GM12892 (cell line): ENCODE measurements around the gene EIF4A3.
A peak's percentile ranks its signal among the peaks of the same experiment; 100 is the strongest.

Experiments
- DNase-seq: peaks from one replicate; pipeline ENCODE4 v3.0.0; 2011; ENCODE audit not compliant: insufficient read length
- FAIRE-seq: peaks from 2 replicates; lab custom pipeline; 2011; peaks lifted over from hg19 to GRCh38; lab: Jason Lieb, UNC
- POLR2A ChIP-seq: IDR thresholded peaks from 2 replicates; pipeline ENCODE4 v1.6.1; 2011; ENCODE audit warnings: low read depth, low read length, control low read depth
- POLR2AphosphoS5 ChIP-seq: IDR thresholded peaks from 2 replicates; pipeline ENCODE4 v1.6.1; 2011; ENCODE audit warnings: low read depth, low read length, control low read depth
- TAF1 ChIP-seq: IDR thresholded peaks from 2 replicates; pipeline ENCODE4 v1.6.1; 2011; ENCODE audit warnings: low read depth, mild to moderate bottlenecking, control low read depth, low read length, borderline replicate concordance

Gene EIF4A3

GRCh38 chr17:80152081-80152702 is 5.3 kb upstream of the EIF4A3 start:
- DNase-seq (no peak), FAIRE-seq (no peak)
- TF ChIP-seq TAF1 (no peak), POLR2A (no peak), POLR2AphosphoS5 (no peak)

DNA sequence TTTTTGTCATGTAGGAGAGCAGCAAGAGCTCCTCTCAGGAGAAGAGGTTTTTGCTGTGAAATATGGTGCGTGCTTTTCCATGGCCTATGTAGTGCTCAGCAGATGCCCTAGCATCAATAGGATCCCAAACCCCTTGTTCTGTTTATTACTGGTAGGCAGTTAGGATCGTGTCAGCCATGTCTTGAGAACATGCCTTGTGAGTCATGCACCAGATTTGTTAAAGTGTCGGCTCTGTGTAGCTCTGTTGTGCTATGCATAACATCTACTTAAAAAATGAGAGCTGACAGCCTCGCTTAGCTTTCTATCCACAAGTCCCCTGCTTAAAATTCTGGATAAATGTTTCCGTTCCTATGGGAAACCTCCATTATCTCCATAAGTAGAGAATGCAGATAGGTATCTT is 4.4 kb upstream of the EIF4A3 start:
- DNase-seq (no peak), FAIRE-seq (no peak)
- TF ChIP-seq TAF1: no peak
- no peak for TF ChIP-seq POLR2AphosphoS5
- TF ChIP-seq POLR2A: no peak

DNA sequence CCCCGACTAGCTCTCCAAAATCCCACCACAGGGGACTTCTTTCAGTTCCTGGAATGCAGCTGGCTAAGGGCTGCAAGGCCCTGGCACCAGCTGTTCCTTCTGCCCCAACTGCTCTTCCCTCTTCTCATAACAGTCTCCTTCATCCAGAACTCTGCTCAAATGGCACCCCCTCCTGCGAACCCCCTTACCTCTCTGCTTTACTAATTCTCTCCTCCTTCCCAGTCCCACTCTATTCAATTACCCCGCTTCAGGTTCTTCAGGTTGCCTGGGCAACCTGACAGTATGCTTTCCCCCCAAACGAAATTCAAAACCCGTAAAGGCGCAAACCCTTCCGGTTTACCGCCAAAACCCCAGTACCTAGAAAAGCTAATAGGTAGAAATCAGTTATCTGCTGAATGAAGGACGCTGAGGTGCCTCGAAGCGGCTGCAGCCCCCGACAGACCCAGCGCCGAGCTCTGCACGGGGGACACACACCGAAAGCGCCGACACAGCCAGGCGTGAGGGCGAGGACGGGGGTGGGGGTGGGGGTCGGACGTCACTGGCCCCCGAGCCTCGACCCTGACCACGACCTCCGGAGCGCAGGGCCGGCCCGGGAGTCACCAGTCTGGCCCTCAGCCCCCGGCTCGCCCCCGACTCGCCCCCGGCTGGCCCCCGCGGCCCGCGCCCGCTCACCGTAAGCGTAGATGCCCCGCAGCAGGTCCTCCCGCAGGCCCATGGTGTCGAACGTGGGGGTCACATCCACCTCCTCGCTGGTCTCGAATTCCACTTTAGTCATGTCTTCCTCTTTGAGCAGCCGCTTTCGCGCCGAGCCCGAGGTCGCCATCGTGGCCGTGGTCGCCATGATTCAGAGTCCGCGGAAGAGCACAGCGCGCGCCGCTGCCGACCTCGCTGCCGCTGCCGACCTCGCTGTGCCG is 550 bp downstream of the EIF4A3 start:
- TF ChIP-seq POLR2A (no peak), TAF1 (peak; percentile 43; the same call in 1 of the 2 replicates)
- FAIRE-seq (no peak), DNase-seq (no peak)

GRCh38 chr17:80145076-80146075 is 1.6 kb downstream of the EIF4A3 start:
- FAIRE-seq (peak; percentile 21), DNase-seq (no peak)
- no peak for TF ChIP-seq POLR2A
- TF ChIP-seq POLR2AphosphoS5: no peak
- TF ChIP-seq TAF1: no peak

- DNase-seq (no peak), FAIRE-seq (no peak)
- no peak for TF ChIP-seq TAF1
- TF ChIP-seq POLR2A: no peak
- TF ChIP-seq POLR2AphosphoS5: no peak
Observed at GRCh38 chr17:80142929-80143328, 4.0 kb downstream of the EIF4A3 start.

GRCh38 chr17:80141463-80142165 is 5.3 kb downstream of the EIF4A3 start:
- TF ChIP-seq TAF1: no peak
- no peak for TF ChIP-seq POLR2A
- no peak for TF ChIP-seq POLR2AphosphoS5
- no peak for FAIRE-seq
- DNase-seq: no peak

GRCh38 chr17:80138856-80139426 is 8.0 kb downstream of the EIF4A3 start:
- DNase-seq (no peak), FAIRE-seq (no peak)
- no peak for TF ChIP-seq POLR2AphosphoS5
- TF ChIP-seq TAF1: no peak
- TF ChIP-seq POLR2A: no peak

GRCh38 chr17:80137131-80137530 is 9.8 kb downstream of the EIF4A3 start:
- TF ChIP-seq POLR2AphosphoS5: no peak
- TF ChIP-seq POLR2A: no peak
- no peak for TF ChIP-seq TAF1
- FAIRE-seq (no peak), DNase-seq (no peak)

GRCh38 chr17:80133626-80133970 is 13.3 kb downstream of the EIF4A3 start:
- no peak for TF ChIP-seq POLR2AphosphoS5
- TF ChIP-seq POLR2A: no peak
- TF ChIP-seq TAF1: no peak
- DNase-seq (no peak), FAIRE-seq (no peak)
